GM12874 (cell line): ENCODE data around the gene SARS2.

Source experiments
- CTCF ChIP-seq: IDR thresholded peaks from 2 replicates; pipeline ENCODE4 v1.5.1; 2011; ENCODE audit warnings: low read depth, mild to moderate bottlenecking, control low read depth, low read length, moderate library complexity; ENCODE audit not compliant: insufficient read depth

Gene SARS2

GRCh38 chr19:38904581-38905539 lies 25.7 kb downstream of the SARS2 start:
- no peak for TF ChIP-seq CTCF

- TF ChIP-seq CTCF: no peak
Measured at GRCh38 chr19:38901683-38902082, 28.9 kb downstream of the SARS2 start.

GRCh38 chr19:38900743-38901190 lies 29.8 kb downstream of the SARS2 start:
- TF ChIP-seq CTCF: no peak

GRCh38 chr19:38900202-38900629 lies 30.3 kb downstream of the SARS2 start:
- TF ChIP-seq CTCF: no peak

- TF ChIP-seq CTCF: no peak
Measured at GRCh38 chr19:38899447-38900201, 30.9 kb downstream of the SARS2 start, which contains the start of the genes NFKBIB and SIRT2. Gene NFKBIB, plus strand, starts transcription at chr19:38899969. Its CDS starts 64 bp downstream, at chr19:38900033. Gene SIRT2, minus strand, starts transcription at chr19:38899618. Its CDS starts 97 bp downstream, at chr19:38899521.

- TF ChIP-seq CTCF: no peak
Measured at GRCh38 chr19:38898788-38899446, 31.6 kb downstream of the SARS2 start.
